Nephron (organoid): ENCODE results near the gene WDR64.
A peak's percentile ranks its signal among the peaks of the same experiment; 100 is the strongest.

Experiments used
- H3K27ac Mint-ChIP-seq, 3 experiments: 2 replicates each; pipeline ENCODE4 v1.8.0; 2020; ENCODE audit warnings: mixed read lengths in 3 of 3, mild to moderate bottlenecking in 2 of 3, moderate library complexity in 1 of 3
- H3K27me3 Mint-ChIP-seq: 2 replicates; pipeline ENCODE4 v1.8.0; 2021; ENCODE audit warnings: low read depth, mild to moderate bottlenecking, moderate library complexity, mixed read lengths
- H3K36me3 Mint-ChIP-seq: 2 replicates; pipeline ENCODE4 v1.8.0; 2020; ENCODE audit warnings: low read depth, mixed read lengths
- H3K4me1 Mint-ChIP-seq: 2 replicates; pipeline ENCODE4 v1.8.0; 2020; ENCODE audit warnings: mixed read lengths
- H3K4me3 Mint-ChIP-seq, 3 experiments: 2 replicates each; pipeline ENCODE4 v1.8.0; 2020; ENCODE audit warnings: mild to moderate bottlenecking in 3 of 3, mixed read lengths in 3 of 3, moderate library complexity in 2 of 3
- H3K9me3 Mint-ChIP-seq: 2 replicates; pipeline ENCODE4 v1.8.0; 2020; ENCODE audit warnings: mixed read lengths
- TF ChIP-seq, protein P1 (sequence below), 3 experiments: fragments of 200-600 bp; sonication (generic); IDR thresholded peaks; one replicate each; pipeline ENCODE4 v1.5.0; 2021; ENCODE audit warnings: antibody characterized with exemption in 3 of 3; ENCODE audit not compliant: unreplicated experiment in 3 of 3

WDR64 gene

GRCh38 chr1:241848686-241849344 lies 196.7 kb downstream of the WDR64 start:
- peak overlapping the region; percentile 99 to 100 (median 100) for H3K27ac Mint-ChIP-seq
- H3K4me1 Mint-ChIP-seq, result peaks cover 22% of the 10 kb centered on the region
- no peaks in the 10 kb centered on the region for H3K9me3 Mint-ChIP-seq
- TF ChIP-seq, protein P1, sequence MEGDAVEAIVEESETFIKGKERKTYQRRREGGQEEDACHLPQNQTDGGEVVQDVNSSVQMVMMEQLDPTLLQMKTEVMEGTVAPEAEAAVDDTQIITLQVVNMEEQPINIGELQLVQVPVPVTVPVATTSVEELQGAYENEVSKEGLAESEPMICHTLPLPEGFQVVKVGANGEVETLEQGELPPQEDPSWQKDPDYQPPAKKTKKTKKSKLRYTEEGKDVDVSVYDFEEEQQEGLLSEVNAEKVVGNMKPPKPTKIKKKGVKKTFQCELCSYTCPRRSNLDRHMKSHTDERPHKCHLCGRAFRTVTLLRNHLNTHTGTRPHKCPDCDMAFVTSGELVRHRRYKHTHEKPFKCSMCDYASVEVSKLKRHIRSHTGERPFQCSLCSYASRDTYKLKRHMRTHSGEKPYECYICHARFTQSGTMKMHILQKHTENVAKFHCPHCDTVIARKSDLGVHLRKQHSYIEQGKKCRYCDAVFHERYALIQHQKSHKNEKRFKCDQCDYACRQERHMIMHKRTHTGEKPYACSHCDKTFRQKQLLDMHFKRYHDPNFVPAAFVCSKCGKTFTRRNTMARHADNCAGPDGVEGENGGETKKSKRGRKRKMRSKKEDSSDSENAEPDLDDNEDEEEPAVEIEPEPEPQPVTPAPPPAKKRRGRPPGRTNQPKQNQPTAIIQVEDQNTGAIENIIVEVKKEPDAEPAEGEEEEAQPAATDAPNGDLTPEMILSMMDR (IDR thresholded peaks at IDR 0.05; ENCODE audit: unreplicated experiment in 3 of 3), result no peak
- H3K4me3 Mint-ChIP-seq, result peak overlapping the region; percentile 96 to 98 (median 97)
- H3K36me3 Mint-ChIP-seq, result peaks cover 5% of the 10 kb centered on the region
- peaks cover 2% of the 10 kb centered on the region for H3K27me3 Mint-ChIP-seq

DNA sequence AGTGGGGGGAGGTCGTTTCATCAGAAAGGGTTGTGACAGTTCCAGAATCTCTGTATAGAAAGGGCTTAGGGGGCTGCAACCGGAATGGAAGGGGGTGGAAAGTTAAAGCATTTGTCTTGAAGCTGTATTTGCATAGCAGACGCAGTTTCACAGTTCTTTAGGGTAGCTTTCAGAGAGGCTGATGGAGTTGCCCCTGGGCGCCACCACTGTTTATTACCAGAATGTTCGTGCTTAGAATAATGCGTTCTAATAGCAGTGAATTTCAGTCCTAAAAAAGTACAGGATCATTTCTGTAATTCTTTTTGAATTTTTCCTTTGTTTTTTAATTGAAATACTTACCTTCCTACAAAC lies 197.2 kb downstream of the WDR64 start:
- Mint-ChIP-seq H3K4me1 (peaks cover 22% of the 10 kb centered on the region), H3K4me3 (peak overlapping the region; percentile 96 to 98 (median 97)), H3K27me3 (no peaks in the 10 kb centered on the region), H3K27ac (peak overlapping the region; percentile 99 to 100 (median 100)), H3K36me3 (peaks cover 6% of the 10 kb centered on the region), H3K9me3 (no peaks in the 10 kb centered on the region)
- TF ChIP-seq, protein P1 (IDR thresholded peaks at IDR 0.05; ENCODE audit: unreplicated experiment in 3 of 3), result no peak
